ENCODE data around the gene ECEL1.

Gene ECEL1

GRCh38 chr2:232527905-232528470 lies 40.4 kb upstream of the ECEL1 start:
- CTCF ChIA-PET, result interaction anchor here (0.6 kb wide), 1 partner anchor 199 kb away, joined by 3 read pairs; no protein-coding TSS in a partner anchor

GRCh38 chr2:232526372-232526941 lies 38.8 kb upstream of the ECEL1 start:
- POLR2A ChIA-PET, result no interaction called here
- no peak for TF ChIP-seq TARDBP (IDR thresholded peaks at IDR 0.05)
- TF ChIP-seq SP1 (IDR thresholded peaks at IDR 0.05), result no peak
- no peak for TF ChIP-seq HDGF (IDR thresholded peaks at IDR 0.05; ENCODE audit: borderline replicate concordance)
- TF ChIP-seq NFRKB (IDR thresholded peaks at IDR 0.05), result no peak
- TF ChIP-seq FOXM1 (IDR thresholded peaks at IDR 0.05; ENCODE audit: borderline replicate concordance), result no peak
- no peak for TF ChIP-seq FOXK2 (IDR thresholded peaks at IDR 0.05)
- no peak for TF ChIP-seq LEF1 (IDR thresholded peaks at IDR 0.05; ENCODE audit: borderline replicate concordance)
- TF ChIP-seq SUZ12 (IDR thresholded peaks at IDR 0.05), result no peak
- CTCF ChIA-PET, result no interaction called here
- DNase-seq (ENCODE audit: extremely low spot score), result no peak

More at GRCh38 chr2:232527905-232528470, 40.4 kb upstream of the ECEL1 start:
- DNase-seq (ENCODE audit: extremely low spot score), result no peak
- POLR2A ChIA-PET, result no interaction called here
- TF ChIP-seq ARNT (IDR thresholded peaks at IDR 0.05) (no peak), TARDBP (IDR thresholded peaks at IDR 0.05) (no peak), NFRKB (IDR thresholded peaks at IDR 0.05) (no peak), CTBP1 (IDR thresholded peaks at IDR 0.05; ENCODE audit: borderline replicate concordance) (no peak), FOXM1 (IDR thresholded peaks at IDR 0.05; ENCODE audit: borderline replicate concordance) (no peak), SUZ12 (IDR thresholded peaks at IDR 0.05) (no peak), ZNF384 (IDR thresholded peaks at IDR 0.05) (no peak)

GRCh38 chr2:232525791-232526371 lies 38.2 kb upstream of the ECEL1 start, which contains the start of gene CHRND:
CHRND (plus strand) TSS chr2:232526160; CDS start chr2:232526216, 56 bp downstream.
- TF ChIP-seq FOXA1 (IDR thresholded peaks at IDR 0.05), result no peak
- TF ChIP-seq PKNOX1 (IDR thresholded peaks at IDR 0.05), result no peak
- no peak for TF ChIP-seq FOXM1 (IDR thresholded peaks at IDR 0.05; ENCODE audit: borderline replicate concordance)
- no peak for TF ChIP-seq NFRKB (IDR thresholded peaks at IDR 0.05)
- TF ChIP-seq SUZ12 (IDR thresholded peaks at IDR 0.05), result no peak
- TF ChIP-seq SP1 (IDR thresholded peaks at IDR 0.05), result no peak
- no peak for TF ChIP-seq HDGF (IDR thresholded peaks at IDR 0.05; ENCODE audit: borderline replicate concordance)
- no peak for TF ChIP-seq ELF4 (IDR thresholded peaks at IDR 0.05)
- TF ChIP-seq TARDBP (IDR thresholded peaks at IDR 0.05), result no peak
- TF ChIP-seq L3MBTL2 (conservative IDR thresholded peaks at IDR 0.05), result no peak
- TF ChIP-seq FOXK2 (IDR thresholded peaks at IDR 0.05), result no peak
- no peak for TF ChIP-seq ZNF384 (IDR thresholded peaks at IDR 0.05)
- TF ChIP-seq LEF1 (IDR thresholded peaks at IDR 0.05; ENCODE audit: borderline replicate concordance), result no peak
- TF ChIP-seq ARNT (IDR thresholded peaks at IDR 0.05), result no peak
- no peak for TF ChIP-seq BHLHE40 (IDR thresholded peaks at IDR 0.05; ENCODE audit: borderline replicate concordance)
- TF ChIP-seq CTBP1 (IDR thresholded peaks at IDR 0.05; ENCODE audit: borderline replicate concordance), result no peak
- ChIA-PET POLR2A (no interaction called here), CTCF (interaction anchor here (0.6 kb wide), 1 partner anchor 609 kb away, joined by 3 read pairs; no protein-coding TSS in a partner anchor)
- no peak for DNase-seq (ENCODE audit: extremely low spot score)

- CTCF ChIA-PET, result interaction anchor here (0.6 kb wide), 1 partner anchor 608 kb away, joined by 3 read pairs; no protein-coding TSS in a partner anchor
- POLR2A ChIA-PET, result no interaction called here
- TF ChIP-seq LEF1 (IDR thresholded peaks at IDR 0.05; ENCODE audit: borderline replicate concordance) (no peak), HDGF (IDR thresholded peaks at IDR 0.05; ENCODE audit: borderline replicate concordance) (no peak), FOXM1 (IDR thresholded peaks at IDR 0.05; ENCODE audit: borderline replicate concordance) (no peak), ZNF384 (IDR thresholded peaks at IDR 0.05) (no peak), SP1 (IDR thresholded peaks at IDR 0.05) (no peak), CTBP1 (IDR thresholded peaks at IDR 0.05; ENCODE audit: borderline replicate concordance) (no peak), FOXK2 (IDR thresholded peaks at IDR 0.05) (no peak), TARDBP (IDR thresholded peaks at IDR 0.05) (no peak), L3MBTL2 (conservative IDR thresholded peaks at IDR 0.05) (no peak), BHLHE40 (IDR thresholded peaks at IDR 0.05; ENCODE audit: borderline replicate concordance) (no peak), ELF4 (IDR thresholded peaks at IDR 0.05) (no peak), SUZ12 (IDR thresholded peaks at IDR 0.05) (no peak), PKNOX1 (IDR thresholded peaks at IDR 0.05) (no peak), ARNT (IDR thresholded peaks at IDR 0.05) (no peak), FOXA1 (IDR thresholded peaks at IDR 0.05) (no peak), NFRKB (IDR thresholded peaks at IDR 0.05) (no peak)
- no peak for DNase-seq (ENCODE audit: extremely low spot score)
Observed at GRCh38 chr2:232525199-232525598, 37.6 kb upstream of the ECEL1 start.

- ChIA-PET CTCF (interaction anchor here (0.9 to 1.4 kb wide), 4 partner anchors 78 to 624 kb away, joined by 3 to 4 read pairs (median 4); no protein-coding TSS in a partner anchor), POLR2A (interaction anchor here (2.1 kb wide), 1 partner anchor 26 kb away, joined by 8 read pairs; the partner anchor contains the start of genes EIF4E2 and TIGD1)
- TF ChIP-seq FOXM1 (IDR thresholded peaks at IDR 0.05; ENCODE audit: borderline replicate concordance) (no peak), NFRKB (IDR thresholded peaks at IDR 0.05) (no peak), ZNF384 (IDR thresholded peaks at IDR 0.05) (no peak)
- no peak for DNase-seq (ENCODE audit: extremely low spot score)
Observed at GRCh38 chr2:232524771-232525170, 37.1 kb upstream of the ECEL1 start.
